Cardiac fibroblast (primary cell): ENCODE data around the gene ATR.
A peak's percentile ranks its signal among the peaks of the same experiment; 100 is the strongest.
"Not testable (repeated sequence)": the region's sequence is repeated elsewhere in the genome, so short reads cannot be mapped to it uniquely, and the experiment has no call there.

Source experiments
- DNase-seq, 2 donors: peaks; one replicate each; pipeline versions ENCODE4 v3.0.0 to v3.0.0-alpha.2; 2010; ENCODE audit warnings: low read depth in 2 of 2
- H3K4me3 ChIP-seq, 2 donors: replicated peaks in 1 of 2; 1 replicate in 1 of 2; 2 replicates in 1 of 2; pipeline ENCODE4 v1.5.1; 2011; ENCODE audit warnings: low read depth in 2 of 2, low read length in 2 of 2, mild to moderate bottlenecking in 2 of 2, moderate library complexity in 1 of 2
- CTCF ChIP-seq: IDR thresholded peaks from one replicate; pipeline ENCODE4 v1.5.1; 2011; ENCODE audit warnings: low read depth, mild to moderate bottlenecking, low read length, inconsistent platforms

The ATR gene

GRCh38 chr3:142444343-142444742, 134.2 kb downstream of the ATR start:
- no peak for TF ChIP-seq CTCF
- no peak for DNase-seq
- H3K4me3 ChIP-seq, result no peak overlapping the region

- not testable (repeated sequence) for H3K4me3 ChIP-seq, DNase-seq
Measured at GRCh38 chr3:142443060-142443459, 135.5 kb downstream of the ATR start.

GRCh38 chr3:142439499-142440220, 138.9 kb downstream of the ATR start:
- not testable (repeated sequence) for H3K4me3 ChIP-seq, DNase-seq

- DNase-seq, H3K4me3 ChIP-seq: not testable (repeated sequence)
Measured at GRCh38 chr3:142438096-142438495, 140.4 kb downstream of the ATR start.

- no peak for TF ChIP-seq CTCF
- DNase-seq, result no peak
- no peak overlapping the region for H3K4me3 ChIP-seq
Measured at GRCh38 chr3:142436951-142437585, 141.5 kb downstream of the ATR start.

GRCh38 chr3:142434503-142434902, 144.0 kb downstream of the ATR start:
- DNase-seq, result peak in 1 of 2 donors; percentile 6
- no peak overlapping the region for H3K4me3 ChIP-seq
- no peak for TF ChIP-seq CTCF

- H3K4me3 ChIP-seq, result no peak overlapping the region
- DNase-seq, result no peak
- no peak for TF ChIP-seq CTCF
Measured at GRCh38 chr3:142433110-142433509, 145.4 kb downstream of the ATR start.

GRCh38 chr3:142429582-142429981, 149.0 kb downstream of the ATR start:
- no peak for DNase-seq
- TF ChIP-seq CTCF, result no peak
- no peak overlapping the region for H3K4me3 ChIP-seq
